AG09319 (cell line): ENCODE measurements around the gene CRIM1.

Experiments
- DNase-seq: peaks from one replicate; pipeline ENCODE4 v3.0.0-alpha.2; 2010; ENCODE audit warnings: low read depth; ENCODE audit errors: extremely low read depth
- CTCF ChIP-seq: IDR thresholded peaks from 2 replicates; pipeline ENCODE4 v1.5.1; 2011; ENCODE audit warnings: low read depth, mild to moderate bottlenecking, inconsistent platforms, low read length, moderate library complexity

The CRIM1 gene

GRCh38 chr2:36352701-36353100 is 2.9 kb upstream of the CRIM1 start:
- DNase-seq, result no peak
- TF ChIP-seq CTCF, result no peak

- TF ChIP-seq CTCF, result no peak
- no peak for DNase-seq
These were observed 797 bp upstream of the CRIM1 start for GRCh38 chr2:36354811-36355150.

GRCh38 chr2:36355890-36356297 is 316 bp downstream of the CRIM1 start:
- no peak for TF ChIP-seq CTCF
- no peak for DNase-seq

- no peak for DNase-seq
- no peak for TF ChIP-seq CTCF
These were observed 866 bp downstream of the CRIM1 start for GRCh38 chr2:36356298-36356989.

GRCh38 chr2:36356990-36357846 is 1.6 kb downstream of the CRIM1 start:
- TF ChIP-seq CTCF, result no peak
- DNase-seq, result no peak

- peak; percentile 62 for TF ChIP-seq CTCF
- no peak for DNase-seq
These were observed 2.5 kb downstream of the CRIM1 start for GRCh38 chr2:36357847-36358659.
